Measurements from ENCODE around the gene PRDM16. TPM values are rescaled to one million over a fixed set of nuclear protein-coding genes. Genes with fewer than 3 reads are reported as not detected.
A peak's percentile ranks its signal among the peaks of the same experiment; 100 is the strongest.

PRDM16 gene
- total RNA-seq, 2 experiments from 2014 or later, result not detected

DNA sequence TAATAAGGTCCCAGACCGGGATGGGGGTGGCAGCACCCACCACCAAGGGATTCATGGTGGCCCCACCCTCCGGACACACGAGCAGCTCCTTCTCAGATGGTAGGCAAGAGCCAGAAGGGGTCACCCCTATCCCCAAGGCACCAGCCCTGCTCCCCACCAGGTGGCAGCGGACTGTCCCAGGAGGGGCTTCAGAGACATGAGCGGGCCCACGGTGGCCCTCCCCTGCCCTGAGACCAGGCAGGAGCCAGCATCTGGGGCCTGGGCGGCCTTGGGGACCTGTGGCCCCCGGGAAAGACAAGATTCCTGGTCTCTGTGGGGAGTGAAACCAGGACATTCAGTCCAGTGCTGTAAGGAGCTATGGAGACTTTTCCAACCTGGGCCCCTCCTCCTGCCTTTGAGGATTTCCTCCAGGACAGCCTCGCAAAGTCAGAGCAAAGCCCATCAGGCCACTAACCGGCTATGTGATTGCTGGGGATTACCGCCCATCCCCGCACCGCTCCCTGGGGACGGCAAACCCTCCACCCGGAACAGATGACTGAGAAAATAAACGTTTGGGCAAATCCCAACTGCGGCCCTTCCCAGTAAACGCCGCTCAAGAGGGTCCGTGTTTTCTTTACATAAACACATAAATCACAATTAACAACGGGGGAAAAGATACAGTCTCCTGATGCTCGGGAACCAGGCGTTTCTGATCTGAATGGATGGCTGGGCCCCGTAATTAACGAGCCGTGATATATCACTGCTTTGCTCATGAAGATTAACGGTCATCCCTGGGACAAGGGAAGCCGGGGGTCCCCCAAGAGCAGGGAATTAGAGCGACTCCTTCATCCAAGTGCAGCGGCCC lies 334.6 kb downstream of the PRDM16 start:
- Histone ChIP-seq H3K36me3 (ENCODE audit: insufficient read depth, low read length) (no peaks in the 10 kb centered on the region), H3K4me2 (ENCODE audit: low read length) (no peak overlapping the region), H3K4me3 (ENCODE audit: low read depth, low read length, poor library complexity, severe bottlenecking) (no peak overlapping the region), H4K20me1 (ENCODE audit: insufficient read depth, low read length) (no peaks in the 10 kb centered on the region), H3K9me3 (ENCODE audit: low read length) (no peaks in the 10 kb centered on the region), H3K79me2 (ENCODE audit: insufficient read depth, low read depth, low read length) (no peaks in the 10 kb centered on the region), H2AFZ (ENCODE audit: low read length) (no peak overlapping the region), H3K27ac (ENCODE audit: low read depth, low read length, poor library complexity, severe bottlenecking) (no peak overlapping the region), H3K4me1 (ENCODE audit: insufficient read depth, low read length, poor library complexity, severe bottlenecking) (no peaks in the 10 kb centered on the region), H3K9me2 (ENCODE audit: insufficient read depth, low read length) (no peaks in the 10 kb centered on the region)
- CTCF ChIA-PET (ENCODE audit: unreplicated experiment), result no interaction called here
- peak; percentile 5 for DNase-seq (ENCODE audit: low spot score)
- intact Hi-C loops (cut with micrococcal nuclease; ENCODE audit: unreplicated experiment), result no loop called here
- no peak for TF ChIP-seq EZH2phosphoT487 (IDR thresholded peaks at IDR 0.05; ENCODE audit: borderline replicate concordance, low read depth, low read length)
- TF ChIP-seq, protein P1, sequence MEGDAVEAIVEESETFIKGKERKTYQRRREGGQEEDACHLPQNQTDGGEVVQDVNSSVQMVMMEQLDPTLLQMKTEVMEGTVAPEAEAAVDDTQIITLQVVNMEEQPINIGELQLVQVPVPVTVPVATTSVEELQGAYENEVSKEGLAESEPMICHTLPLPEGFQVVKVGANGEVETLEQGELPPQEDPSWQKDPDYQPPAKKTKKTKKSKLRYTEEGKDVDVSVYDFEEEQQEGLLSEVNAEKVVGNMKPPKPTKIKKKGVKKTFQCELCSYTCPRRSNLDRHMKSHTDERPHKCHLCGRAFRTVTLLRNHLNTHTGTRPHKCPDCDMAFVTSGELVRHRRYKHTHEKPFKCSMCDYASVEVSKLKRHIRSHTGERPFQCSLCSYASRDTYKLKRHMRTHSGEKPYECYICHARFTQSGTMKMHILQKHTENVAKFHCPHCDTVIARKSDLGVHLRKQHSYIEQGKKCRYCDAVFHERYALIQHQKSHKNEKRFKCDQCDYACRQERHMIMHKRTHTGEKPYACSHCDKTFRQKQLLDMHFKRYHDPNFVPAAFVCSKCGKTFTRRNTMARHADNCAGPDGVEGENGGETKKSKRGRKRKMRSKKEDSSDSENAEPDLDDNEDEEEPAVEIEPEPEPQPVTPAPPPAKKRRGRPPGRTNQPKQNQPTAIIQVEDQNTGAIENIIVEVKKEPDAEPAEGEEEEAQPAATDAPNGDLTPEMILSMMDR (conservative IDR thresholded peaks at IDR 0.05; ENCODE audit: low read length), result peak; percentile 59
- BruUV-seq (replicated peaks), result no TSS peak
- POLR2A ChIA-PET, result no interaction called here

DNA sequence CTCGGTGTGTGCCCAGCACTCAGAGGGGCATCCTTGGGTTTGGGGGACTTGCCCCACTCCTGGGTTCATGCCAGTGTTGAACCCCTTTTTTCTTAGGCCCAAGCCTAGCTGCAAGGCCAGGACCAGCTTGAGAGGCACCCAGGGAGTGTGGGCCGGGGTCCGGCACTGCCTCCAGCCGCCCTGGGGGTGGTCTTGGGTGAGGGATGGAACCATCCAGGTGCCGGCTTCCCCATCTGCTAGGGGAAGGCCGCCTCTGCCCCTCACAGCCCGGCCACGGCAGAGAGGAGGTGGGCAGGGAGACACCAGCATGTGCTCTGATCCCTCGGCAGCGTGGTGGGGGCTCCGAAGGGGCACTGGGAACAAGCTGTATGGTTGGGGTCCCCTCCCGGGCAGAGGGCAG lies 335.3 kb downstream of the PRDM16 start:
- no TSS peak for BruUV-seq (replicated peaks)
- CTCF ChIA-PET (ENCODE audit: unreplicated experiment), result no interaction called here
- no peak overlapping the region for H3K4me3 ChIP-seq (ENCODE audit: low read depth, low read length, poor library complexity, severe bottlenecking)

DNA sequence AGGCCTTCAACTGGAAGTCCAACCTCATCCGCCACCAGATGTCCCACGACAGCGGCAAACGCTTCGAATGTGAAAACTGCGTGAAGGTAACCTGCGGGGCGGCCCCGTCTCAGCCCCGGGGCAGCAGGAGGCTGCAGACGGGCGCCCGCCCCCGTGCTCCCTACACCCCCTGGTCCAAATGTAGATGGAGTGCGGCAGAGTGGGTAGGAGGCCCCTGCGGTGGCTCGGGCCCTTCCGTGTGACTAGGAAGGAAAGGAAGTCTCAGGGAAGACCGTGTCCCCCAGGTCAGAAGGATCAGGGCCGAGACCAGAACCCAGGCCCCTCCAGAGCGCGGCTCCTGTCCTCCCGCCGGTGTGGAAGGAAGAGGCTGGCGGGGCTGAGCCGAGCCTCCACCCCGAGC lies 335.8 kb downstream of the PRDM16 start:
- no peak for TF ChIP-seq EZH2phosphoT487 (IDR thresholded peaks at IDR 0.05; ENCODE audit: borderline replicate concordance, low read depth, low read length)
- TF ChIP-seq, protein P1 (conservative IDR thresholded peaks at IDR 0.05; ENCODE audit: low read length), result no peak
- Histone ChIP-seq H4K20me1 (ENCODE audit: insufficient read depth, low read length) (no peaks in the 10 kb centered on the region), H3K4me1 (ENCODE audit: insufficient read depth, low read length, poor library complexity, severe bottlenecking) (no peaks in the 10 kb centered on the region), H3K36me3 (ENCODE audit: insufficient read depth, low read length) (no peaks in the 10 kb centered on the region), H3K27ac (ENCODE audit: low read depth, low read length, poor library complexity, severe bottlenecking) (no peak overlapping the region), H3K9me3 (ENCODE audit: low read length) (no peaks in the 10 kb centered on the region), H2AFZ (ENCODE audit: low read length) (no peak overlapping the region), H3K4me2 (ENCODE audit: low read length) (no peak overlapping the region), H3K9me2 (ENCODE audit: insufficient read depth, low read length) (no peaks in the 10 kb centered on the region), H3K4me3 (ENCODE audit: low read depth, low read length, poor library complexity, severe bottlenecking) (no peak overlapping the region), H3K79me2 (ENCODE audit: insufficient read depth, low read depth, low read length) (no peaks in the 10 kb centered on the region)
- CTCF ChIA-PET (ENCODE audit: unreplicated experiment), result no interaction called here
- BruUV-seq (replicated peaks), result no TSS peak
- no peak for DNase-seq (ENCODE audit: low spot score)
- intact Hi-C loops (cut with micrococcal nuclease; ENCODE audit: unreplicated experiment), result no loop called here
- POLR2A ChIA-PET, result no interaction called here

More for the DNA sequence above, 335.3 kb downstream of the PRDM16 start:
- no peak overlapping the region for H3K27ac ChIP-seq (ENCODE audit: low read depth, low read length, poor library complexity, severe bottlenecking)
- H2AFZ ChIP-seq (ENCODE audit: low read length), result no peak overlapping the region
- no peak for DNase-seq (ENCODE audit: low spot score)
- H3K9me3 ChIP-seq (ENCODE audit: low read length), result no peaks in the 10 kb centered on the region
- no peaks in the 10 kb centered on the region for H4K20me1 ChIP-seq (ENCODE audit: insufficient read depth, low read length)
- H3K36me3 ChIP-seq (ENCODE audit: insufficient read depth, low read length), result no peaks in the 10 kb centered on the region
- no peaks in the 10 kb centered on the region for H3K4me1 ChIP-seq (ENCODE audit: insufficient read depth, low read length, poor library complexity, severe bottlenecking)
- TF ChIP-seq EZH2phosphoT487 (IDR thresholded peaks at IDR 0.05; ENCODE audit: borderline replicate concordance, low read depth, low read length), result no peak
- TF ChIP-seq, protein P1 (conservative IDR thresholded peaks at IDR 0.05; ENCODE audit: low read length), result no peak
- H3K4me2 ChIP-seq (ENCODE audit: low read length), result no peak overlapping the region
- H3K9me2 ChIP-seq (ENCODE audit: insufficient read depth, low read length), result no peaks in the 10 kb centered on the region
- POLR2A ChIA-PET, result no interaction called here
- no peaks in the 10 kb centered on the region for H3K79me2 ChIP-seq (ENCODE audit: insufficient read depth, low read depth, low read length)
- intact Hi-C loops (cut with micrococcal nuclease; ENCODE audit: unreplicated experiment), result no loop called here
